ENCODE results near the gene ZBTB47.

ZBTB47 gene

GRCh38 chr3:42685363-42685881 lies 31.9 kb downstream of the ZBTB47 start, which contains the start of gene KLHL40:
Gene KLHL40 (plus strand): TSS chr3:42685537. CDS start chr3:42685619, 82 bp downstream.
- no peaks in the 10 kb centered on the region for H3K9me3 Mint-ChIP-seq
- TF ChIP-seq, protein P1, sequence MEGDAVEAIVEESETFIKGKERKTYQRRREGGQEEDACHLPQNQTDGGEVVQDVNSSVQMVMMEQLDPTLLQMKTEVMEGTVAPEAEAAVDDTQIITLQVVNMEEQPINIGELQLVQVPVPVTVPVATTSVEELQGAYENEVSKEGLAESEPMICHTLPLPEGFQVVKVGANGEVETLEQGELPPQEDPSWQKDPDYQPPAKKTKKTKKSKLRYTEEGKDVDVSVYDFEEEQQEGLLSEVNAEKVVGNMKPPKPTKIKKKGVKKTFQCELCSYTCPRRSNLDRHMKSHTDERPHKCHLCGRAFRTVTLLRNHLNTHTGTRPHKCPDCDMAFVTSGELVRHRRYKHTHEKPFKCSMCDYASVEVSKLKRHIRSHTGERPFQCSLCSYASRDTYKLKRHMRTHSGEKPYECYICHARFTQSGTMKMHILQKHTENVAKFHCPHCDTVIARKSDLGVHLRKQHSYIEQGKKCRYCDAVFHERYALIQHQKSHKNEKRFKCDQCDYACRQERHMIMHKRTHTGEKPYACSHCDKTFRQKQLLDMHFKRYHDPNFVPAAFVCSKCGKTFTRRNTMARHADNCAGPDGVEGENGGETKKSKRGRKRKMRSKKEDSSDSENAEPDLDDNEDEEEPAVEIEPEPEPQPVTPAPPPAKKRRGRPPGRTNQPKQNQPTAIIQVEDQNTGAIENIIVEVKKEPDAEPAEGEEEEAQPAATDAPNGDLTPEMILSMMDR (IDR thresholded peaks at IDR 0.05; ENCODE audit: unreplicated experiment in 3 of 3) = no peak

DNA sequence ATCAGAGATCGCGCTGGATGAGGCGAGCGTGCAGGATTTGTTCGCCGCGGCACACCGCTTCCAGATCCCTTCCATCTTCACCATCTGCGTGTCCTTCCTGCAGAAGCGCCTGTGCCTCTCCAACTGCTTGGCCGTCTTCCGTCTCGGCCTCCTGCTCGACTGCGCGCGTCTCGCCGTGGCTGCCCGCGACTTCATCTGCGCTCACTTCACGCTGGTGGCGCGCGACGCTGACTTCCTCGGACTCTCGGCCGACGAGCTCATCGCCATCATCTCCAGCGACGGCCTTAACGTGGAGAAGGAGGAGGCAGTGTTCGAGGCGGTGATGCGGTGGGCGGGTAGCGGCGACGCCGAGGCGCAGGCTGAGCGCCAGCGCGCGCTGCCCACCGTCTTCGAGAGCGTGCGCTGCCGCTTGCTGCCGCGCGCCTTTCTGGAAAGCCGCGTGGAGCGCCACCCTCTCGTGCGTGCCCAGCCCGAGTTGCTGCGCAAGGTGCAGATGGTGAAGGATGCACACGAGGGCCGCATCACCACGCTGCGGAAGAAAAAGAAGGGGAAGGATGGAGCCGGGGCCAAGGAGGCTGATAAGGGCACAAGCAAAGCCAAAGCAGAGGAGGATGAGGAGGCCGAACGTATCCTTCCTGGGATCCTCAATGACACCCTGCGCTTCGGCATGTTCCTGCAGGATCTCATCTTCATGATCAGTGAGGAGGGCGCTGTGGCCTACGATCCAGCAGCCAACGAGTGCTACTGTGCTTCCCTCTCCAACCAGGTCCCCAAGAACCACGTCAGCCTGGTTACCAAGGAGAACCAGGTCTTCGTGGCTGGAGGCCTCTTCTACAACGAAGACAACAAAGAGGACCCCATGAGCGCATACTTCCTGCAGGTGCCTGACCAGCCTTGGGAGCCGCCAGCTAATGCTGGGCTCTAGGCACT lies 32.7 kb downstream of the ZBTB47 start:
- Mint-ChIP-seq H3K9me3 (no peaks in the 10 kb centered on the region), H3K27me3 (ENCODE audit: low read depth) (peaks cover 21% of the 10 kb centered on the region), H3K4me3 (peak overlapping the region in 2 of 3 experiments; percentile 79 to 80), H3K27ac (no peak overlapping the region), H3K36me3 (ENCODE audit: low read depth) (no peaks in the 10 kb centered on the region), H3K4me1 (peaks cover 44% of the 10 kb centered on the region)
- TF ChIP-seq, protein P1 (IDR thresholded peaks at IDR 0.05; ENCODE audit: unreplicated experiment in 3 of 3) = no peak

More at GRCh38 chr3:42685363-42685881, 31.9 kb downstream of the ZBTB47 start, which contains the start of gene KLHL40:
- H3K4me3 Mint-ChIP-seq = peak within 1 kb of the TSS in 2 of 3 experiments; percentile 79 to 80
- peaks cover 15% of the 10 kb centered on the region for H3K27me3 Mint-ChIP-seq (ENCODE audit: low read depth)
- no peaks in the 10 kb centered on the region for H3K36me3 Mint-ChIP-seq (ENCODE audit: low read depth)
- H3K4me1 Mint-ChIP-seq = peaks cover 44% of the 10 kb centered on the region
- no peak within 1 kb of the TSS for H3K27ac Mint-ChIP-seq

- Mint-ChIP-seq H3K27me3 (ENCODE audit: low read depth) (peaks cover 24% of the 10 kb centered on the region), H3K4me1 (peaks cover 38% of the 10 kb centered on the region)
These were observed 33.5 kb downstream of the ZBTB47 start for GRCh38 chr3:42686832-42687650.

GRCh38 chr3:42688016-42688415 lies 34.5 kb downstream of the ZBTB47 start:
- TF ChIP-seq, protein P1 (IDR thresholded peaks at IDR 0.05; ENCODE audit: unreplicated experiment in 3 of 3) = no peak
- Mint-ChIP-seq H3K27me3 (ENCODE audit: low read depth) (peaks cover 24% of the 10 kb centered on the region), H3K36me3 (ENCODE audit: low read depth) (no peaks in the 10 kb centered on the region), H3K4me1 (peaks cover 35% of the 10 kb centered on the region), H3K27ac (no peak overlapping the region), H3K4me3 (peak overlapping the region in 2 of 3 experiments; percentile 79 to 80), H3K9me3 (no peaks in the 10 kb centered on the region)

More at GRCh38 chr3:42686832-42687650, 33.5 kb downstream of the ZBTB47 start:
- Mint-ChIP-seq H3K27ac (no peak overlapping the region), H3K9me3 (no peaks in the 10 kb centered on the region), H3K36me3 (ENCODE audit: low read depth) (no peaks in the 10 kb centered on the region), H3K4me3 (peak overlapping the region; percentile 6 to 80 (median 79))
- TF ChIP-seq, protein P1 (IDR thresholded peaks at IDR 0.05; ENCODE audit: unreplicated experiment in 3 of 3) = no peak

- TF ChIP-seq, protein P1 (IDR thresholded peaks at IDR 0.05; ENCODE audit: unreplicated experiment in 3 of 3) = no peak
- Mint-ChIP-seq H3K27ac (no peak overlapping the region), H3K4me1 (peaks cover 31% of the 10 kb centered on the region), H3K4me3 (peak overlapping the region in 2 of 3 experiments; percentile 79 to 80), H3K9me3 (no peaks in the 10 kb centered on the region), H3K27me3 (ENCODE audit: low read depth) (peaks cover 24% of the 10 kb centered on the region), H3K36me3 (ENCODE audit: low read depth) (no peaks in the 10 kb centered on the region)
These were observed 35.3 kb downstream of the ZBTB47 start for GRCh38 chr3:42688487-42689420.
